ENCODE results near the gene F2.

- TF ChIP-seq CTCF (IDR thresholded peaks at IDR 0.05): no peak
- TF ChIP-seq EP300 (IDR thresholded peaks at IDR 0.05): no peak
- no peak for TF ChIP-seq POLR2A (IDR thresholded peaks at IDR 0.05)
- no peak for TF ChIP-seq POLR2AphosphoS5 (IDR thresholded peaks at IDR 0.05)
These were observed 5.1 kb downstream of the F2 start for GRCh38 chr11:46724088-46724487.
